Measurements from ENCODE around the gene PLA2G2F.

Gene PLA2G2F

GRCh38 chr1:20141001-20141400, 1.9 kb downstream of the PLA2G2F start:
- no peak for DNase-seq (ENCODE audit: extremely low read depth in 1 of 2, low read depth in 1 of 2)

GRCh38 chr1:20141466-20141865, 2.3 kb downstream of the PLA2G2F start:
- DNase-seq (ENCODE audit: extremely low read depth in 1 of 2, low read depth in 1 of 2): no peak

GRCh38 chr1:20142001-20142710, 3.0 kb downstream of the PLA2G2F start:
- no peak for DNase-seq (ENCODE audit: extremely low read depth in 1 of 2, low read depth in 1 of 2)

GRCh38 chr1:20143318-20143717, 4.2 kb downstream of the PLA2G2F start:
- no peak for DNase-seq (ENCODE audit: extremely low read depth in 1 of 2, low read depth in 1 of 2)

GRCh38 chr1:20143734-20144565, 4.8 kb downstream of the PLA2G2F start:
- DNase-seq (ENCODE audit: extremely low read depth in 1 of 2, low read depth in 1 of 2): no peak

GRCh38 chr1:20147846-20148570, 8.9 kb downstream of the PLA2G2F start:
- DNase-seq (ENCODE audit: extremely low read depth in 1 of 2, low read depth in 1 of 2): no peak

- no peak for DNase-seq (ENCODE audit: extremely low read depth in 1 of 2, low read depth in 1 of 2)
Measured at GRCh38 chr1:20148571-20149500, 9.7 kb downstream of the PLA2G2F start.

- DNase-seq (ENCODE audit: extremely low read depth in 1 of 2, low read depth in 1 of 2): no peak
Measured at GRCh38 chr1:20149601-20150325, 10.6 kb downstream of the PLA2G2F start.

- no peak for DNase-seq (ENCODE audit: extremely low read depth in 1 of 2, low read depth in 1 of 2)
Measured at GRCh38 chr1:20150326-20150705, 11.2 kb downstream of the PLA2G2F start.

- no peak for DNase-seq (ENCODE audit: extremely low read depth in 1 of 2, low read depth in 1 of 2)
Measured at GRCh38 chr1:20150969-20151368, 11.8 kb downstream of the PLA2G2F start.

- peak; percentile 51 to 68 for DNase-seq (ENCODE audit: extremely low read depth in 1 of 2, low read depth in 1 of 2)
Measured at GRCh38 chr1:20151906-20152598, 12.9 kb downstream of the PLA2G2F start.

GRCh38 chr1:20152599-20152930, 13.4 kb downstream of the PLA2G2F start:
- DNase-seq (ENCODE audit: extremely low read depth in 1 of 2, low read depth in 1 of 2): no peak

- no peak for DNase-seq (ENCODE audit: extremely low read depth in 1 of 2, low read depth in 1 of 2)
Measured at GRCh38 chr1:20153000-20153418, 13.9 kb downstream of the PLA2G2F start.

- DNase-seq (ENCODE audit: extremely low read depth in 1 of 2, low read depth in 1 of 2): no peak
Measured at GRCh38 chr1:20154301-20154831, 15.2 kb downstream of the PLA2G2F start.

GRCh38 chr1:20158358-20159070, 19.4 kb downstream of the PLA2G2F start:
- no peak for DNase-seq (ENCODE audit: extremely low read depth in 1 of 2, low read depth in 1 of 2)

- DNase-seq (ENCODE audit: extremely low read depth in 1 of 2, low read depth in 1 of 2): no peak
Measured at GRCh38 chr1:20160034-20160433, 20.9 kb downstream of the PLA2G2F start.

- no peak for DNase-seq (ENCODE audit: extremely low read depth in 1 of 2, low read depth in 1 of 2)
Measured at GRCh38 chr1:20164694-20165202, 25.6 kb downstream of the PLA2G2F start.

- DNase-seq (ENCODE audit: extremely low read depth in 1 of 2, low read depth in 1 of 2): no peak
Measured at GRCh38 chr1:20165522-20165951, 26.4 kb downstream of the PLA2G2F start.

Data from activated CD8-positive, alpha-beta memory T cell treated with anti-CD3 and anti-CD28 coated beads for 1 hour (primary cell).